Lower leg skin (tissue), 4 donors: ENCODE data around the gene CCDC150. TPM values are rescaled to one million over a fixed set of nuclear protein-coding genes. Genes with fewer than 3 reads are reported as not detected.

ENCODE experiments used
- DNase-seq, 2 donors: peaks; one replicate each; pipeline ENCODE4 v3.0.0-alpha.2; 2019; ENCODE audit warnings: low spot score in 2 of 2
- H3K4me3 ChIP-seq: fragments of 200-600 bp; sonication (generic); 2 replicates; pipeline ENCODE4 v1.5.1; 2017; ENCODE audit warnings: mild to moderate bottlenecking, low read depth; ENCODE audit not compliant: poor library complexity, severe bottlenecking
- CTCF ChIP-seq, 3 donors: fragments of 450-650 bp; IDR thresholded peaks; one replicate each; pipeline ENCODE4 v1.5.1; 2016; ENCODE audit warnings: antibody characterized with exemption in 3 of 3, mild to moderate bottlenecking in 3 of 3, moderate library complexity in 2 of 3
- POLR2A ChIP-seq, 2 donors: fragments of 450-650 bp; IDR thresholded peaks; one replicate each; pipeline ENCODE4 v1.6.1; 2016 to 2017; ENCODE audit warnings: antibody characterized with exemption in 2 of 2, mild to moderate bottlenecking in 1 of 2, moderate library complexity in 1 of 2
- WGBS, 2 donors: methylation state at CpG; one replicate each; pipeline ENCODE4 v1.1.5; 2018; 5-methylcytosine and 5-hydroxymethylcytosine counted together
- intact Hi-C: fragments of 100-400 bp; cut with DNase I; formaldehyde crosslinking; loops from one replicate; pipeline ENCODE4 v1.15.0; 2023; ENCODE audit warnings: low total_unique reads
- total RNA-seq, 4 donors: library from RNA; depleted of rRNA; stranded (reverse); fragments of >200 nt; gene quantifications; one replicate each; pipeline ENCODE4 v1.1.0, GENCODE V29; 2016

Gene CCDC150
- total RNA-seq, 4 donors from 2014 or later = 0.22 to 3.4 (median 1.3) TPM

GRCh38 chr2:196750977-196751631 lies 111.6 kb downstream of the CCDC150 start:
- no peak overlapping the region for H3K4me3 ChIP-seq
- WGBS, 2 donors = 37 to 45% methylated on average over 8 of the region's 8 CpGs
- TF ChIP-seq POLR2A (IDR thresholded peaks at IDR 0.05) (no peak), CTCF (IDR thresholded peaks at IDR 0.05) (no peak)
- intact Hi-C loops = no loop called here
- peak in 1 of 2 donors; percentile 59 for DNase-seq

DNA sequence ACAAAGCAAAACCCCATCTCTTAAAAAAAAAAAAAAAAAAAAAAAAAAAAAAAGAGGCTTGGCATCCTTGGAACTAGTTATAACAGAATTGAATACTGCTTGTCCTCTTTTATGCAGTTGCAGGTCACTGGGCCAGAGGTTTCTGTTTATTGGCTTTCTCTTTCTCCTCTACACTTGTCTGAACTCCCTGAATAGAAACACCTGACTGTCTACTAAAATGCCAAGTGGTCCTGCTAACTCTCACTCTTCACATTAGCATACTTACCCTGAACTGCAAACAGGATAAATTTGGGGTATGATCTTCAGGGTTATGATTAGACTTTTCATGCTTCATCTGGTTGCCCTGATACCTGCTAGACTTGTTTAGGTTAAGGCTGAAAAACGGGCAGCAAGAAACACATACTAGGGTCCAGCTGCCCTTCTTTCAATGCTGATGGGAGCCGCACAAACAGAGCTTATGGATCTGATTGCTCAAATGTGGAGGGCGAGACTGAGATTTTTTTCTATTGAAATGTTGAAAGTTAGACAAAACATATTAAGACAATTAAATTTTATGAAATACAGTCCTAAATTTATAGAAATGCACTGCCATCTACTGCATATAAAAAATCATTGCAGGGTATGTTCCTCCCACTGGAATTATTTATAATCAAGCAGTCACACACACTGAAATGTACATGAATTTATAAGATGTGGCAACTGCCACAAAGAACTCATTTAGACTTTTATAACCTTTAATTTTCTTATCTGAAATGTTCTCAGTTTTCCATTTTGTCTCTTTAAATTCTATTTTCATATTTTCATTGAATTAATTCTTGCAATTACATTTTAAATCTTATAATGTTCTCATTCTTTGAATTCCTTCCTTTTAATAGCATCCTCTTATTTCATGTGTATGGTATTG lies 119.2 kb downstream of the CCDC150 start:
- TF ChIP-seq CTCF (IDR thresholded peaks at IDR 0.05) = no peak
- TF ChIP-seq POLR2A (IDR thresholded peaks at IDR 0.05) = no peak

GRCh38 chr2:196759378-196759706 lies 119.8 kb downstream of the CCDC150 start:
- TF ChIP-seq POLR2A (IDR thresholded peaks at IDR 0.05) (no peak), CTCF (IDR thresholded peaks at IDR 0.05) (no peak)
- intact Hi-C loops = no loop called here
- WGBS, 2 donors = 63 to 64% methylated on average over 5 of the region's 5 CpGs
- DNase-seq = peak in 1 of 2 donors; percentile 25
- no peak overlapping the region for H3K4me3 ChIP-seq

More for the DNA sequence above, 119.2 kb downstream of the CCDC150 start:
- no peak overlapping the region for H3K4me3 ChIP-seq
- intact Hi-C loops = no loop called here
- 51 to 57% methylated on average over 3 of the region's 3 CpGs for WGBS, 2 donors
- DNase-seq = no peak

GRCh38 chr2:196767101-196767500 lies 127.6 kb downstream of the CCDC150 start:
- no peak for TF ChIP-seq POLR2A (IDR thresholded peaks at IDR 0.05)
- TF ChIP-seq CTCF (IDR thresholded peaks at IDR 0.05) = no peak
- 95 to 98% methylated on average over 1 of the region's 1 CpG for WGBS, 2 donors
- DNase-seq = no peak
- no peak overlapping the region for H3K4me3 ChIP-seq
- intact Hi-C loops = no loop called here

Other genes starting within 250 kb of the CCDC150 start
- gene HECW2, start 46.2 kb upstream of the CCDC150 start, total RNA-seq = 1 to 10 TPM; 1.8 to 5.3 (median 4.9) TPM
- gene GTF3C3, start 160.0 kb downstream of the CCDC150 start, total RNA-seq = 10 to 100 TPM; 22.9 to 29.6 (median 26.3) TPM
- gene C2orf66, start 169.6 kb downstream of the CCDC150 start, total RNA-seq = under 1 TPM in 1 of 4 donors, not detected in 3; 0.13 TPM